ENCODE results near the gene RGS10. TPM values are rescaled to one million over a fixed set of nuclear protein-coding genes. Genes with fewer than 3 reads are reported as not detected.

Gene RGS10
- total and polyA plus RNA-seq, 12 donors, result 9.5 to 28.1 (median 15.7) TPM

DNA sequence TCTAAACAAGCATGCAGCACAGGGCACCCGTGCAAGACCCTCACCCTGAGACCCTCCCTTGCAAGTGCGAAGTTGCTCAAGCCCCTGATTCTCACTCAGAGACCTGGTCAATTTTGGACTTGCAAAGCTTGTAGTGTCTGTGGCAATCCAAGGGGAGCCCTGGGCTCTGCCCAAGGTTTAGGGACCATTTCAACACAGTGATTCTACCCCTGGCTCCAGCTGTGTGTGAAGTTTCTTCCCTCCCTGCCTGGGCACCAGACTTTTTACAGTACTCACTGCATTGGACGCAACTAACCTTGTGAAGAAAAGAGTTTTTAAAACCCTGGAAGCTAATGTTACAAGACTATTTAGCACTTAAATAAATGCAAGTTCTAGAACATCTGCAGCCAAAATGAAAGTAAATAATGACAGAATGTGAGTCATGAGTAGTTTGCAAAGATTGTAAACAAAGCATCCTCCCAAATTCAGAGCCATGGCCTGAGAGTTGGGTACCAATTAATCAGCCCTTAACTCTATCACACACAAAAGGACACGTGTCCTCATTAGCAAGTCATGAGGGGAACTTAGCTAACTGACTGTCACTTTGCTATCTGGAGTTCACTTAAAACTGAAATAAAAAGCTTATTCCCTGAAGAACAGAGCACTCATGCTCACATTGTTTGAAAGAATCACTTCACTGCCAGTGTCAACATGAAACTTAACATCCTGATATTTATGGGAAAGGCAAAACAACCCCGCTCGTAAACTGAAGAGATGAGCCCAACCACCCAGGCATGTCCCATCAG, 48.1 kb downstream of the RGS10 start:
- TF ChIP-seq CTCF (IDR thresholded peaks at IDR 0.05) (no peak), POLR2A (IDR thresholded peaks at IDR 0.05) (no peak)
- Histone ChIP-seq H3K36me3 (replicated peaks in 1 of 2) (no peaks in the 10 kb centered on the region), H3K4me3 (no peak overlapping the region), H3K27me3 (no peaks in the 10 kb centered on the region), H3K27ac (peak overlapping the region in 1 of 5 donors; percentile 34), H3K4me1 (replicated peaks in 1 of 2) (no peaks in the 10 kb centered on the region), H3K9me3 (replicated peaks in 1 of 3) (no peaks in the 10 kb centered on the region)
- intact Hi-C loops (cut with DNase I), result no loop called here
- DNase-seq, result no peak
- 57 to 76% (median 70%) methylated on average over 5 to 6 of the region's 6 CpGs for WGBS, 4 donors

DNA sequence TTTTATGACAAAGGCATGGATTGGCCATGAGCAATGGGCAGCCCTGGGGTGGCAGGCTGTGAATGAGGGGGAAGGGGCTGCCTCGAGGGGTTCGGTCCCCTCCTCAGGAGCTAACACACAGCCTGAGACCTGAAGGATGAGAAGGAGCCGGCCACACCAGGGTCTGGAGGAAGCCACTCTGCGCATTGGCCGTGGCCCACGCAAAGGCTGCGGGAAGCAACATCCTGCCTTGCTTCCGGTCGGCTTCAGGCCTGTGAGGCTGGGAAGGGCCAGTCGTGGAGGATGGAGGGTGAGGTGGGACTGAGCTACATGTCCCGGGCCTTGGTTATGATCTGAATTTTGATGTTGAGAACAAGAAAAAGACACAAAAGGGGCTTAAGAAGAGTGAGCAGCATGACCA, 49.4 kb downstream of the RGS10 start:
- DNase-seq, result no peak
- H3K4me1 ChIP-seq (replicated peaks in 1 of 2), result no peaks in the 10 kb centered on the region
- no peak overlapping the region for H3K27ac ChIP-seq
- no peaks in the 10 kb centered on the region for H3K36me3 ChIP-seq (replicated peaks in 1 of 2)
- TF ChIP-seq POLR2A (IDR thresholded peaks at IDR 0.05), result no peak
- TF ChIP-seq CTCF (IDR thresholded peaks at IDR 0.05), result no peak
- no peaks in the 10 kb centered on the region for H3K27me3 ChIP-seq
- intact Hi-C loops (cut with DNase I), result no loop called here
- 64 to 79% (median 72%) methylated on average over 8 to 11 of the region's 11 CpGs for WGBS, 4 donors
- H3K9me3 ChIP-seq (replicated peaks in 1 of 3), result no peaks in the 10 kb centered on the region
- H3K4me3 ChIP-seq, result no peak overlapping the region

DNA sequence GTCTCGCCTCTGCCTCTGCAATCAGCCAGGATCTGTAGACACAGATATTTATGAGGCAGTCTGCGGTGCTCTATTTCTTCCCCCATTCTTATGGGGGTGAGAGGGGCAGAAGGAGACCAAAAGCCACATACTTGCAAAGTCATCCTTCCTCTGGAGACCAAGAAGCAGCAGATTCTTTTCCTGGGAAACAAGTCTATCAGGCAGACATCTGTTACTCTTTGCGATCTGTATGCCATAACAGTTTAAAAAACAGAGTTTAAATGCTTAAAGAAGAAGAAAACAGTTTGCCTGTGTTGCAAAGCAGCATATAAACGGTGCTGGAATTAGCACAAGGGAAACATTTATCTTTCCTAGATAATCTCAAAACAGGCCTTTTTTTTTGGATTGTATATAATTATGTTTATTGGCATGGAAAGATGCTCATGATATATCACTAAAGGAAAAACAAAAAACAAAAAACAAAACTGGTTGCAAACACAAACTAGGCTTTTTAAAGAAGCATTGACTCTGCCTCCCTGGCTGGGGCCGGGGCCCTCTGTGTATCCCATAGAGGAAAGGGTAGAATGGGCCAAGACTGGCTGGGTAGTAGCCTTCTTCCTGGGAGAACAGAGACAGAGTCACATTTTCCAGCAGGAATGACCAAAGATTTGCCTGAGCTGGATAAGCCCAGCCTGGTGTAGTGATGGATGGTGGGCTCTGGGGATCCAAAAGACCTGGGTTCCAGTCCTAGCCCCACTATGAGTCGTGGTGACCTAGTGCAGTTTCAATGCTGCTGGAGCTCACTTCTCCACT, 50.4 kb downstream of the RGS10 start:
- no peak for DNase-seq
- intact Hi-C loops (cut with DNase I), result no loop called here
- Histone ChIP-seq H3K36me3 (replicated peaks in 1 of 2) (no peaks in the 10 kb centered on the region), H3K4me3 (no peak overlapping the region), H3K4me1 (replicated peaks in 1 of 2) (no peaks in the 10 kb centered on the region), H3K27ac (no peak overlapping the region), H3K27me3 (no peaks in the 10 kb centered on the region), H3K9me3 (replicated peaks in 1 of 3) (no peaks in the 10 kb centered on the region)
- TF ChIP-seq POLR2A (IDR thresholded peaks at IDR 0.05) (no peak), CTCF (IDR thresholded peaks at IDR 0.05) (no peak)
- WGBS, 4 donors, result 72 to 76% (median 75%) methylated on average over 6 of the region's 6 CpGs

DNA sequence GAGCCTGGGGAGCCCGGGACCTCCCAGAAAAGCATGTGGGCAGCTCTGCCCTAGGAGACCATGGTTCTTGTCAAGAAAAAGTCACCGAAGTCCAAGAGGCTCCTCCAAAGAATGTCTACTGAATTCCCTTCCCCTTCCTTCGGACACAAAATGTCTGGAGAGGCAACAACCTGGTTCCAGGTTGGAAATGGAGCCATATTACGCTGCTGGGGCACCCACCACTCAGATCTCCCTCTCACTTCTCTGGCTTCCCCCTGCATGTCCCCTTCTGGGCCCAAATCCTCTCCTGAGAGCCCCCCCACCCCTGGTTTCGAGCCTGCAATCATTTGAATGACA, 52.6 kb downstream of the RGS10 start:
- Histone ChIP-seq H3K27ac (no peak overlapping the region), H3K4me3 (no peak overlapping the region), H3K36me3 (replicated peaks in 1 of 2) (no peaks in the 10 kb centered on the region), H3K27me3 (no peaks in the 10 kb centered on the region), H3K4me1 (replicated peaks in 1 of 2) (no peaks in the 10 kb centered on the region), H3K9me3 (replicated peaks in 1 of 3) (no peaks in the 10 kb centered on the region)
- no peak for DNase-seq
- TF ChIP-seq CTCF (IDR thresholded peaks at IDR 0.05) (no peak), POLR2A (IDR thresholded peaks at IDR 0.05) (no peak)
- intact Hi-C loops (cut with DNase I), result no loop called here
- WGBS, 4 donors, result 47 to 56% (median 55%) methylated on average over 5 of the region's 5 CpGs
